H9 (cell line): ENCODE measurements around the gene RPLP1. TPM values are rescaled to one million over a fixed set of nuclear protein-coding genes. Genes with fewer than 3 reads are reported as not detected.
A peak's percentile ranks its signal among the peaks of the same experiment; 100 is the strongest.

Experiments used
- DNase-seq: peaks from one replicate; pipeline ENCODE4 v3.0.0-alpha.2; 2017
- H2AFZ ChIP-seq: one replicate; pipeline ENCODE4 v1.6.1; 2013; ENCODE audit warnings: mild to moderate bottlenecking, low read length, control low read depth, moderate library complexity
- H2AK5ac ChIP-seq: 2 replicates; pipeline ENCODE4 v1.6.1; 2013; ENCODE audit warnings: low read length, control low read depth, mixed read lengths; ENCODE audit not compliant: insufficient read length
- H2BK120ac ChIP-seq: one replicate; pipeline ENCODE4 v1.6.1; 2013; ENCODE audit warnings: low read depth, mild to moderate bottlenecking, low read length, control low read depth, inconsistent platforms; ENCODE audit not compliant: poor library complexity, severe bottlenecking
- H2BK12ac ChIP-seq: 2 replicates; pipeline ENCODE4 v1.6.1; 2013; ENCODE audit warnings: low read length, control low read depth, mixed read lengths, low read depth; ENCODE audit not compliant: insufficient read length
- H2BK15ac ChIP-seq: 2 replicates; pipeline ENCODE4 v1.6.1; 2013; ENCODE audit warnings: low read depth, low read length, control low read depth
- H2BK20ac ChIP-seq: one replicate; pipeline ENCODE4 v1.6.1; 2013; ENCODE audit warnings: low read depth, mild to moderate bottlenecking, low read length, control low read depth, inconsistent platforms; ENCODE audit not compliant: poor library complexity, severe bottlenecking
- H2BK5ac ChIP-seq: 2 replicates; pipeline ENCODE4 v1.6.1; 2013; ENCODE audit warnings: low read length, control low read depth, mixed read lengths; ENCODE audit not compliant: insufficient read length
- H3K14ac ChIP-seq: 2 replicates; pipeline ENCODE4 v1.6.1; 2013; ENCODE audit warnings: low read length, control low read depth; ENCODE audit not compliant: insufficient read depth
- H3K18ac ChIP-seq: 2 replicates; pipeline ENCODE4 v1.6.1; 2013; ENCODE audit warnings: low read depth, mild to moderate bottlenecking, mixed read lengths, low read length, control low read depth; ENCODE audit not compliant: insufficient read length
- H3K23ac ChIP-seq: 2 replicates; pipeline ENCODE4 v1.6.1; 2013; ENCODE audit warnings: low read length, control low read depth, mixed read lengths, low read depth; ENCODE audit not compliant: insufficient read length
- H3K23me2 ChIP-seq: 2 replicates; pipeline ENCODE4 v1.6.1; 2013; ENCODE audit warnings: low read depth, mild to moderate bottlenecking, mixed read lengths, low read length, control low read depth; ENCODE audit not compliant: insufficient read length, poor library complexity, severe bottlenecking
- H3K27ac ChIP-seq: 2 replicates; pipeline ENCODE4 v1.5.1; 2013; ENCODE audit warnings: low read length, control low read depth, mixed read lengths, low read depth; ENCODE audit not compliant: insufficient read length
- H3K27me3 ChIP-seq: 2 replicates; pipeline ENCODE4 v1.6.1; 2013; ENCODE audit warnings: low read length, control low read depth, inconsistent platforms; ENCODE audit not compliant: insufficient read depth
- H3K4ac ChIP-seq: 2 replicates; pipeline ENCODE4 v1.6.1; 2013; ENCODE audit warnings: low read depth, mild to moderate bottlenecking, control low read depth, inconsistent platforms, low read length, moderate library complexity
- H3K4me1 ChIP-seq: 2 replicates; pipeline ENCODE4 v1.6.1; 2013; ENCODE audit warnings: low read length, control low read depth, inconsistent platforms; ENCODE audit not compliant: insufficient read depth
- H3K4me2 ChIP-seq: 2 replicates; pipeline ENCODE4 v1.6.1; 2013; ENCODE audit warnings: low read length, control low read depth, mixed read lengths; ENCODE audit not compliant: insufficient read length, insufficient read depth
- H3K56ac ChIP-seq: 2 replicates; pipeline ENCODE4 v1.6.1; 2013; ENCODE audit warnings: low read depth, mild to moderate bottlenecking, mixed read lengths, low read length, control low read depth; ENCODE audit not compliant: insufficient read length
- H3K79me1 ChIP-seq: 2 replicates; pipeline ENCODE4 v1.6.1; 2013; ENCODE audit warnings: low read depth, mild to moderate bottlenecking, moderate library complexity, low read length, control low read depth, inconsistent platforms; ENCODE audit not compliant: insufficient read depth, poor library complexity, severe bottlenecking
- H3K79me2 ChIP-seq: 2 replicates; pipeline ENCODE4 v1.6.1; 2013; ENCODE audit warnings: low read length, control low read depth, inconsistent platforms; ENCODE audit not compliant: insufficient read depth
- H3K9ac ChIP-seq: 2 replicates; pipeline ENCODE4 v1.6.1; 2013; ENCODE audit warnings: low read length, control low read depth, mixed read lengths; ENCODE audit not compliant: insufficient read length; ENCODE audit errors: extremely low read depth
- H3K9me3 ChIP-seq: one replicate; pipeline ENCODE4 v1.6.1; 2013; ENCODE audit warnings: low read depth, low read length, inconsistent platforms; ENCODE audit not compliant: control insufficient read depth
- H3T11ph ChIP-seq: one replicate; pipeline ENCODE4 v1.6.1; 2013; ENCODE audit warnings: mild to moderate bottlenecking, low read length, control low read depth, inconsistent platforms
- H4K20me1 ChIP-seq: one replicate; pipeline ENCODE4 v1.6.1; 2013; ENCODE audit not compliant: control insufficient read depth, insufficient read length, insufficient read depth
- H4K5ac ChIP-seq: 2 replicates; pipeline ENCODE4 v1.6.1; 2013; ENCODE audit warnings: low read depth, mild to moderate bottlenecking, mixed read lengths, low read length, control low read depth; ENCODE audit not compliant: insufficient read length
- H4K8ac ChIP-seq: replicated peaks from 2 replicates; pipeline ENCODE4 v1.6.1; 2013; ENCODE audit warnings: low read length, control low read depth, mixed read lengths, low read depth; ENCODE audit not compliant: insufficient read length
- H4K91ac ChIP-seq: 2 replicates; pipeline ENCODE4 v1.6.1; 2013; ENCODE audit warnings: low read depth, mild to moderate bottlenecking, moderate library complexity, mixed read lengths, low read length, control low read depth; ENCODE audit not compliant: insufficient read length
- H3K27ac Mint-ChIP-seq, 3 experiments: 2 replicates in 2 of 3; 3 replicates in 1 of 3; pipeline ENCODE4 v1.8.0; 2020 to 2021; ENCODE audit warnings: mixed read lengths in 3 of 3, mild to moderate bottlenecking in 1 of 3, moderate library complexity in 1 of 3
- H3K27me3 Mint-ChIP-seq: 2 replicates; pipeline ENCODE4 v1.8.0; 2021; ENCODE audit warnings: low read depth, mild to moderate bottlenecking, moderate library complexity, mixed read lengths
- H3K36me3 Mint-ChIP-seq, 3 experiments: 2 replicates in 2 of 3; 3 replicates in 1 of 3; pipeline ENCODE4 v1.8.0; 2020 to 2021; ENCODE audit warnings: low read depth in 3 of 3, mixed read lengths in 3 of 3; ENCODE audit not compliant: insufficient read depth in 1 of 3
- H3K4me1 Mint-ChIP-seq, 2 experiments: 2 replicates each; pipeline ENCODE4 v1.8.0; 2020; ENCODE audit warnings: mixed read lengths in 2 of 2
- H3K4me3 Mint-ChIP-seq, 2 experiments: 2 replicates in 1 of 2; 3 replicates in 1 of 2; pipeline ENCODE4 v1.8.0; 2020 to 2021; ENCODE audit warnings: mild to moderate bottlenecking in 2 of 2, mixed read lengths in 2 of 2, moderate library complexity in 1 of 2
- H3K9me3 Mint-ChIP-seq, 2 experiments: 2 replicates in 1 of 2; 3 replicates in 1 of 2; pipeline ENCODE4 v1.8.0; 2020; ENCODE audit warnings: mild to moderate bottlenecking in 2 of 2, mixed read lengths in 2 of 2, moderate library complexity in 1 of 2
- WGBS: extraction: QIAGEN DNeasy Blood & Tissue Kit; methylation state at CpG from one replicate; pipeline ENCODE4 v1.1.7; 2013; ENCODE audit warnings: missing lambda C conversion rate, low lambda C conversion rate, mixed read lengths; ENCODE audit not compliant: insufficient read length; ENCODE audit errors: extremely low coverage; 5-methylcytosine and 5-hydroxymethylcytosine counted together
- long read RNA-seq: library from polyadenylated mRNA; unstranded; transcript quantifications from one replicate; pipeline ENCODE4 v2.0.0, GENCODE V29; 2020
- total RNA-seq: library from RNA; stranded (reverse); gene quantifications from 2 replicates; pipeline ENCODE4 v1.2.1, GENCODE V29; 2021
- TF ChIP-seq, protein P1 (sequence below): fragments of 200-600 bp; sonication (generic); conservative IDR thresholded peaks from 3 replicates; pipeline ENCODE4 v1.8.0; 2021; ENCODE audit warnings: antibody characterized with exemption, mild to moderate bottlenecking

Gene RPLP1
- total RNA-seq, result 1,715 and 1,872 TPM in 2 replicates
- long read RNA-seq, transcript RPLP1-201 (4 exons, 1,197 nt), result major isoform, 990 of 1,057 reads
- long read RNA-seq, transcript RPLP1-203 (3 exons, 1,962 nt), result minor isoform, 10 of 1,057 reads
- long read RNA-seq, transcript RPLP1-202 (3 exons, 445 nt), result minor isoform, 7 of 1,057 reads
- long read RNA-seq, partial matches to known transcripts, result 19 of 1,057 reads
- long read RNA-seq, other reads (novel, unspliced or antisense), result 31 of 1,057 reads

DNA sequence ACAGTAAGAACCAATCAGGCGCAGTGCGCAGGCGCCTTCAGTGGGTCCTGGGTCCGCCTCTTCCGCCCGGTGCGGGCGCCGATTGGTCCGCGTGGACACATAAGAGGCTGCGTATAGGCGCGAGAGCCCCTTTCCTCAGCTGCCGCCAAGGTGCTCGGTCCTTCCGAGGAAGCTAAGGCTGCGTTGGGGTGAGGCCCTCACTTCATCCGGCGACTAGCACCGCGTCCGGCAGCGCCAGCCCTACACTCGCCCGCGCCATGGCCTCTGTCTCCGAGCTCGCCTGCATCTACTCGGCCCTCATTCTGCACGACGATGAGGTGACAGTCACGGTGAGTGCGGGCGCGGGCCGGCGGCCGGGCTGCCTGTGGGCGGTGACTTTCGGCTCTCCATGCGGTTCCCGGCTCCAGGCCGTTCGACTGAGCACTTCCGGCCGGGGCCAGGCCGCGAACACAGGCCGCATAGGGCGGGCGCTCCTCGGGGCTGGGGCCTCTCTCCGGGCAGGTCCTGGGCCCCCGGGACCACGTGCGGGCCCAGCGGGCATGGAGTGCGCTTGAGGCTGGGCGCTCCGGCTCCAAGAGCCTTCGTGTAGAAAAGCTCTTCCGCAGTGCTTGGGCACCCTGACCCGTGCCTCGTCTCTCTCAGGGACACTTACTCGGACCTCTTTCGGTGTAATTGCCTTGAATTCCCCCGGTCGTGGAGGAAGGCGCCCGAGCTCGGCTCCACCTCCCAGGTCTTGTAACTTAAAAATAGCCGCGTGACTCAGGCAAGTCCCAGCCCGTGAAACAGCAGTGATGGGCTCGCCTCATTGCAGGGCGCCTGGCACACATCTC is at the start of gene RPLP1:
Gene RPLP1, plus strand, starts transcription at position 127 of the 830 bp plus-strand sequence. Its CDS starts 131 bp downstream, at position 258.
- Histone ChIP-seq H2BK12ac (no peak within 1 kb of the TSS), H3K27me3 (no peaks in the 10 kb centered on the region), H3K4ac (no peak within 1 kb of the TSS), H3K4me2 (peak within 1 kb of the TSS; percentile 97), H2AFZ (peak within 1 kb of the TSS; percentile 40), H3K4me1 (no peaks in the 10 kb centered on the region), H4K5ac (no peak within 1 kb of the TSS), H3T11ph (no peak within 1 kb of the TSS), H3K18ac (peak within 1 kb of the TSS; percentile 46), H2AK5ac (no peak within 1 kb of the TSS), H4K20me1 (no peaks in the 10 kb centered on the region), H3K9me3 (no peaks in the 10 kb centered on the region), H4K8ac (no peak within 1 kb of the TSS), H3K9ac (peak within 1 kb of the TSS; percentile 92), H3K56ac (no peak within 1 kb of the TSS), H4K91ac (no peak within 1 kb of the TSS), H3K23ac (peak within 1 kb of the TSS; percentile 25), H3K79me2 (peaks cover 21% of the 10 kb centered on the region), H2BK120ac (no peak within 1 kb of the TSS), H2BK5ac (no peak within 1 kb of the TSS), H2BK20ac (no peak within 1 kb of the TSS), H3K79me1 (peaks cover 7% of the 10 kb centered on the region), H3K27ac (peak within 1 kb of the TSS; percentile 32), H3K23me2 (peaks cover 13% of the 10 kb centered on the region), H2BK15ac (no peak within 1 kb of the TSS), H3K14ac (peak within 1 kb of the TSS; percentile 70)
- H3K27ac Mint-ChIP-seq, result peak within 1 kb of the TSS; percentile 96 to 98 (median 97)
- H3K4me1 Mint-ChIP-seq, result peaks cover 22 to 31% of the 10 kb centered on the region in 2 experiments
- DNase-seq, result peak; percentile 94
- H3K36me3 Mint-ChIP-seq, result peaks cover 33 to 63% (median 50%) of the 10 kb centered on the region in 3 experiments
- WGBS, result no CpG with 5 or more reads among the region's 77 CpGs
- TF ChIP-seq, protein P1, sequence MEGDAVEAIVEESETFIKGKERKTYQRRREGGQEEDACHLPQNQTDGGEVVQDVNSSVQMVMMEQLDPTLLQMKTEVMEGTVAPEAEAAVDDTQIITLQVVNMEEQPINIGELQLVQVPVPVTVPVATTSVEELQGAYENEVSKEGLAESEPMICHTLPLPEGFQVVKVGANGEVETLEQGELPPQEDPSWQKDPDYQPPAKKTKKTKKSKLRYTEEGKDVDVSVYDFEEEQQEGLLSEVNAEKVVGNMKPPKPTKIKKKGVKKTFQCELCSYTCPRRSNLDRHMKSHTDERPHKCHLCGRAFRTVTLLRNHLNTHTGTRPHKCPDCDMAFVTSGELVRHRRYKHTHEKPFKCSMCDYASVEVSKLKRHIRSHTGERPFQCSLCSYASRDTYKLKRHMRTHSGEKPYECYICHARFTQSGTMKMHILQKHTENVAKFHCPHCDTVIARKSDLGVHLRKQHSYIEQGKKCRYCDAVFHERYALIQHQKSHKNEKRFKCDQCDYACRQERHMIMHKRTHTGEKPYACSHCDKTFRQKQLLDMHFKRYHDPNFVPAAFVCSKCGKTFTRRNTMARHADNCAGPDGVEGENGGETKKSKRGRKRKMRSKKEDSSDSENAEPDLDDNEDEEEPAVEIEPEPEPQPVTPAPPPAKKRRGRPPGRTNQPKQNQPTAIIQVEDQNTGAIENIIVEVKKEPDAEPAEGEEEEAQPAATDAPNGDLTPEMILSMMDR, result no peak
- no peaks in the 10 kb centered on the region for H3K27me3 Mint-ChIP-seq
- peak within 1 kb of the TSS; percentile 96 to 97 for H3K4me3 Mint-ChIP-seq
- H3K9me3 Mint-ChIP-seq, result no peaks in the 10 kb centered on the region; a peak in 2 of 5 replicates
